Measurements from ENCODE around the gene KLF6.

The KLF6 gene

DNA sequence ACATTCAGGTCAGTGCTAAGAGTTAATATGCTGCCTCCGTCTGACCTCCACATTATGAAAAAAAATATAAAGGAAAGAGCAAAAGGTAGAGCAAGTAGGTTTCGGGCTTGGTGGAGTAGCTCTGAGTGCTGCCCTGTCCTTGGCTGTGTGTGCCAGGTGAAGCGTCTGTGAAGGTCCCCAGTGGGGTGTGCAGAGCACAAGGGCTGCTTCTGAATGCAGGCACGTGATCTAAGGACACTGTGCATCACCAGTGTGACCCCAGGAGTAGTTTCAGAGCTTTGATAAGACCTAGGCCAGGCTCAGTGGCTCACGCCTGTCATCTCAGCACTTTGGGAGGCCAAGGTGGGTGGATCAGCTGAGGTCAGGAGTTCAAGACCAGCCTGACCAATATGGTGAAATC, 36.0 kb downstream of the KLF6 start:
- no peaks in the 10 kb centered on the region for H3K27me3 ChIP-seq (ENCODE audit: control insufficient read depth in 5 of 5, insufficient read depth in 4 of 5, low read length in 5 of 5)
- H3K4me1 ChIP-seq (ENCODE audit: control insufficient read depth in 5 of 5, insufficient read depth in 5 of 5, low read length in 5 of 5) = peaks cover 12 to 50% (median 27%) of the 10 kb centered on the region in 5 donors
- no peaks in the 10 kb centered on the region for H3K9me3 ChIP-seq (ENCODE audit: control insufficient read depth in 5 of 5, low read length in 5 of 5)
- no peaks in the 10 kb centered on the region for H3K36me3 ChIP-seq (ENCODE audit: control insufficient read depth in 5 of 5, insufficient read depth in 5 of 5, low read length in 5 of 5)
- H3K4me3 ChIP-seq (ENCODE audit: low read depth in 1 of 5, low read length in 5 of 5) = no peak overlapping the region
- no peak overlapping the region for H3K9ac ChIP-seq (ENCODE audit: low read length in 5 of 5)
- peak overlapping the region; percentile 38 for H3K27ac ChIP-seq (ENCODE audit: low read depth, low read length)

- H3K4me1 ChIP-seq (ENCODE audit: control insufficient read depth in 5 of 5, insufficient read depth in 5 of 5, low read length in 5 of 5) = peaks cover 12 to 50% (median 27%) of the 10 kb centered on the region in 5 donors
- H3K27me3 ChIP-seq (ENCODE audit: control insufficient read depth in 5 of 5, insufficient read depth in 4 of 5, low read length in 5 of 5) = no peaks in the 10 kb centered on the region
- no peak overlapping the region for H3K9ac ChIP-seq (ENCODE audit: low read length in 5 of 5)
- H3K36me3 ChIP-seq (ENCODE audit: control insufficient read depth in 5 of 5, insufficient read depth in 5 of 5, low read length in 5 of 5) = no peaks in the 10 kb centered on the region
- no peak overlapping the region for H3K4me3 ChIP-seq (ENCODE audit: low read depth in 1 of 5, low read length in 5 of 5)
- H3K27ac ChIP-seq (ENCODE audit: low read depth, low read length) = peak overlapping the region; percentile 38
- no peaks in the 10 kb centered on the region for H3K9me3 ChIP-seq (ENCODE audit: control insufficient read depth in 5 of 5, low read length in 5 of 5)
Observed at GRCh38 chr10:3748484-3748883, 36.5 kb downstream of the KLF6 start.

DNA sequence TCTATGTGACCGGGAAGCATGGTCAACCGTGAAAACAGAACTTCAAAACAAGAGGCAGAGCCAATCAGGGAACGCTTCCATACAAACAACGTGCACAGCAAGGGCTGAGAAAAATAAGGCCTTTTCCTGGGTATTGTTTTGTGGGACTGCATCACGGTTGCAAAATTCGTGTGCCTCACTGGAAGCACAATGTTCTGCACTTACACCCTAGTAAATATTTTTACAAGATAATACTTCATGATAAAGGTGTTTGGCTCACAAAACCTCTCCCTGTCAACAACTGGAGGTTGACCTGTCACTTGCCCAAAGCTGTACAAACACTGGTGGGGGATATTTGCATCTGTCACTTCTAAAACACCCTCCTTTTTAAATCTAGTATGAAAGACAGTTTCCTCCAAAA, 37.0 kb downstream of the KLF6 start:
- Histone ChIP-seq H3K27ac (ENCODE audit: low read depth, low read length) (peak overlapping the region; percentile 70), H3K9ac (ENCODE audit: low read length in 5 of 5) (no peak overlapping the region), H3K9me3 (ENCODE audit: control insufficient read depth in 5 of 5, low read length in 5 of 5) (no peaks in the 10 kb centered on the region), H3K4me3 (ENCODE audit: low read depth in 1 of 5, low read length in 5 of 5) (no peak overlapping the region), H3K4me1 (ENCODE audit: control insufficient read depth in 5 of 5, insufficient read depth in 5 of 5, low read length in 5 of 5) (peaks cover 12 to 50% (median 27%) of the 10 kb centered on the region in 5 donors), H3K36me3 (ENCODE audit: control insufficient read depth in 5 of 5, insufficient read depth in 5 of 5, low read length in 5 of 5) (no peaks in the 10 kb centered on the region), H3K27me3 (ENCODE audit: control insufficient read depth in 5 of 5, insufficient read depth in 4 of 5, low read length in 5 of 5) (no peaks in the 10 kb centered on the region)

GRCh38 chr10:3747248-3747960, 37.6 kb downstream of the KLF6 start:
- H3K27ac ChIP-seq (ENCODE audit: low read depth, low read length) = peak overlapping the region; percentile 70

DNA sequence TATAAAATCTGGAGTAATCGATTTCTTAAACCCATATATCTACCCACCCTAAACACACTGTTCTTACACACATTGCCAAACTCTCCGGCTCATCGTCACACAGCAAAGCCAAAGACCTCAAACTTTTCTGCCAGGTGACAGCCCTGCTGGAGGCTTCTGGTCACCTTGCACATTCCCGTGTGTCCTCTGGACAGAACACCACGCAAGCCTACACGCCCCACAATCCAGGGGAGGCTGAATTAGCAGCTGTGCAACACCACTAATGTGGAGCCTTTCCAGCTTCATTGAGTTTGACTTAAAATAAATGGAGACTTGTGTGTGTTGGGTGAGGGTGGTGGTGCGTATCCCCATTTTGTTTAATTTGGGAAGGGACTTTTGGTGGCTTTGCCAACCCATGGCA, 38.4 kb downstream of the KLF6 start:
- peak overlapping the region; percentile 70 for H3K27ac ChIP-seq (ENCODE audit: low read depth, low read length)
- H3K4me1 ChIP-seq (ENCODE audit: control insufficient read depth in 5 of 5, insufficient read depth in 5 of 5, low read length in 5 of 5) = peaks cover 14 to 53% (median 39%) of the 10 kb centered on the region in 5 donors
- H3K36me3 ChIP-seq (ENCODE audit: control insufficient read depth in 5 of 5, insufficient read depth in 5 of 5, low read length in 5 of 5) = no peaks in the 10 kb centered on the region
- no peak overlapping the region for H3K4me3 ChIP-seq (ENCODE audit: low read depth in 1 of 5, low read length in 5 of 5)
- no peaks in the 10 kb centered on the region for H3K27me3 ChIP-seq (ENCODE audit: control insufficient read depth in 5 of 5, insufficient read depth in 4 of 5, low read length in 5 of 5)
- H3K9me3 ChIP-seq (ENCODE audit: control insufficient read depth in 5 of 5, low read length in 5 of 5) = no peaks in the 10 kb centered on the region
- no peak overlapping the region for H3K9ac ChIP-seq (ENCODE audit: low read length in 5 of 5)

More at GRCh38 chr10:3747248-3747960, 37.6 kb downstream of the KLF6 start:
- Histone ChIP-seq H3K4me3 (ENCODE audit: low read depth in 1 of 5, low read length in 5 of 5) (peak overlapping the region in 3 of 5 donors; percentile 14 to 36 (median 20)), H3K36me3 (ENCODE audit: control insufficient read depth in 5 of 5, insufficient read depth in 5 of 5, low read length in 5 of 5) (no peaks in the 10 kb centered on the region), H3K9me3 (ENCODE audit: control insufficient read depth in 5 of 5, low read length in 5 of 5) (no peaks in the 10 kb centered on the region), H3K9ac (ENCODE audit: low read length in 5 of 5) (no peak overlapping the region), H3K27me3 (ENCODE audit: control insufficient read depth in 5 of 5, insufficient read depth in 4 of 5, low read length in 5 of 5) (no peaks in the 10 kb centered on the region), H3K4me1 (ENCODE audit: control insufficient read depth in 5 of 5, insufficient read depth in 5 of 5, low read length in 5 of 5) (peaks cover 12 to 50% (median 31%) of the 10 kb centered on the region in 5 donors)

GRCh38 chr10:3745521-3745920, 39.5 kb downstream of the KLF6 start:
- peaks cover 12 to 48% (median 36%) of the 10 kb centered on the region in 5 donors for H3K4me1 ChIP-seq (ENCODE audit: control insufficient read depth in 5 of 5, insufficient read depth in 5 of 5, low read length in 5 of 5)
- H3K27ac ChIP-seq (ENCODE audit: low read depth, low read length) = no peak overlapping the region
- H3K9ac ChIP-seq (ENCODE audit: low read length in 5 of 5) = no peak overlapping the region
- H3K9me3 ChIP-seq (ENCODE audit: control insufficient read depth in 5 of 5, low read length in 5 of 5) = no peaks in the 10 kb centered on the region
- H3K27me3 ChIP-seq (ENCODE audit: control insufficient read depth in 5 of 5, insufficient read depth in 4 of 5, low read length in 5 of 5) = no peaks in the 10 kb centered on the region
- no peaks in the 10 kb centered on the region for H3K36me3 ChIP-seq (ENCODE audit: control insufficient read depth in 5 of 5, insufficient read depth in 5 of 5, low read length in 5 of 5)
- H3K4me3 ChIP-seq (ENCODE audit: low read depth in 1 of 5, low read length in 5 of 5) = no peak overlapping the region

GRCh38 chr10:3741688-3742461, 43.1 kb downstream of the KLF6 start:
- H3K4me3 ChIP-seq (ENCODE audit: low read depth in 1 of 5, low read length in 5 of 5) = peak overlapping the region; percentile 25 to 54 (median 29)
- no peaks in the 10 kb centered on the region for H3K27me3 ChIP-seq (ENCODE audit: control insufficient read depth in 5 of 5, insufficient read depth in 4 of 5, low read length in 5 of 5)

GRCh38 chr10:3740157-3740871, 44.7 kb downstream of the KLF6 start:
- no peaks in the 10 kb centered on the region for H3K27me3 ChIP-seq (ENCODE audit: control insufficient read depth in 5 of 5, insufficient read depth in 4 of 5, low read length in 5 of 5)
- no peaks in the 10 kb centered on the region for H3K9me3 ChIP-seq (ENCODE audit: control insufficient read depth in 5 of 5, low read length in 5 of 5)
- no peak overlapping the region for H3K4me3 ChIP-seq (ENCODE audit: low read depth in 1 of 5, low read length in 5 of 5)
- peak overlapping the region in 1 of 5 donors; percentile 4 for H3K9ac ChIP-seq (ENCODE audit: low read length in 5 of 5)
- peaks cover 3 to 20% (median 16%) of the 10 kb centered on the region in 5 donors for H3K4me1 ChIP-seq (ENCODE audit: control insufficient read depth in 5 of 5, insufficient read depth in 5 of 5, low read length in 5 of 5)
- peak overlapping the region; percentile 74 for H3K27ac ChIP-seq (ENCODE audit: low read depth, low read length)
- no peaks in the 10 kb centered on the region for H3K36me3 ChIP-seq (ENCODE audit: control insufficient read depth in 5 of 5, insufficient read depth in 5 of 5, low read length in 5 of 5)

More at GRCh38 chr10:3741688-3742461, 43.1 kb downstream of the KLF6 start:
- Histone ChIP-seq H3K36me3 (ENCODE audit: control insufficient read depth in 5 of 5, insufficient read depth in 5 of 5, low read length in 5 of 5) (no peaks in the 10 kb centered on the region), H3K4me1 (ENCODE audit: control insufficient read depth in 5 of 5, insufficient read depth in 5 of 5, low read length in 5 of 5) (peaks cover 5 to 22% (median 19%) of the 10 kb centered on the region in 5 donors), H3K9me3 (ENCODE audit: control insufficient read depth in 5 of 5, low read length in 5 of 5) (no peaks in the 10 kb centered on the region), H3K27ac (ENCODE audit: low read depth, low read length) (peak overlapping the region; percentile 93), H3K9ac (ENCODE audit: low read length in 5 of 5) (peak overlapping the region in 2 of 5 donors; percentile 33 to 44)

- Histone ChIP-seq H3K4me1 (ENCODE audit: control insufficient read depth in 5 of 5, insufficient read depth in 5 of 5, low read length in 5 of 5) (peaks cover 2 to 20% (median 16%) of the 10 kb centered on the region in 5 donors), H3K9me3 (ENCODE audit: control insufficient read depth in 5 of 5, low read length in 5 of 5) (no peaks in the 10 kb centered on the region), H3K9ac (ENCODE audit: low read length in 5 of 5) (no peak overlapping the region), H3K27me3 (ENCODE audit: control insufficient read depth in 5 of 5, insufficient read depth in 4 of 5, low read length in 5 of 5) (no peaks in the 10 kb centered on the region), H3K27ac (ENCODE audit: low read depth, low read length) (peak overlapping the region; percentile 74), H3K36me3 (ENCODE audit: control insufficient read depth in 5 of 5, insufficient read depth in 5 of 5, low read length in 5 of 5) (no peaks in the 10 kb centered on the region), H3K4me3 (ENCODE audit: low read depth in 1 of 5, low read length in 5 of 5) (no peak overlapping the region)
Observed at GRCh38 chr10:3738855-3739350, 46.1 kb downstream of the KLF6 start.

Data from subcutaneous abdominal adipose tissue (tissue), 5 donors.